ENCODE results near the gene ESF1.
"Not testable (repeated sequence)": the region's sequence is repeated elsewhere in the genome, so short reads cannot be mapped to it uniquely, and the experiment has no call there.

Gene ESF1

DNA sequence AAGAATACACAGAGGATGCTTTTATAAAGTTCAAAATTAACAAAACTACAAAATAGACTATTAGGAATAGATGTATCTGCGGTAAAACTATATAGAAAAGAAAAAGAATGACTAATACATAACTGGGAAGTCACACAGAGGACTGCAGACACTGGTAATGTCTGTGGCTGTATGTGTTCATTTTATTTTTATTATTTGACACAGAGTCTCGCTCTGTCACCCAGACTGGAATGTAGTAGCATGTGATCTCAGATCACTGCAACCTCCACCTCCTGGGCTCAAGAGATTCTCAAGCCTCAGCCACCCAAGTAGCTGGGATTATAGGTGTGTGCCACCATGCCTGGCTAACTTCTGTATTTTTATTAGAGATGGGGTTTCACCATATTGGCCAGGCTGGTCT lies 38.9 kb downstream of the ESF1 start:
- FAIRE-seq = no peak
- DNase-seq (ENCODE audit: insufficient read length, low spot score) = no peak

DNA sequence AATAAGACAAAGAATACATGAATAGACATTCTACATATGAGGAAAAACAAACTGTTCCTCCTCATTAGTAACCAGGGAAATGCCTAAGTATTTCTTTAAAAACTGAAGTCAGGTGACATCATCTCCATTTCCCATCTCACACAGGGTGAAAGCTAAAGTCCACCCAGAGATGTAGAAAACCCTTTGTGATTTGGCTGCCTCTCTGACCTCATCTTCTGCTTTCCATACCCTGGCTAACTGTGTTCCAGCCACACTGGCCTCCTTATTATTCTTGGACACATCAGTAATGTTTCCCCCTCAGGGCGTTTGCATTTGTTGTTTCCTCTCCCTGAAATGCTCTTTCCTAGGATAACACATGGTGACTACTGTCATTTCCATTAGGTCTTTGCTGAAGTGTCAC lies 40.4 kb downstream of the ESF1 start:
- DNase-seq (ENCODE audit: insufficient read length, low spot score) (no peak), FAIRE-seq (no peak)

DNA sequence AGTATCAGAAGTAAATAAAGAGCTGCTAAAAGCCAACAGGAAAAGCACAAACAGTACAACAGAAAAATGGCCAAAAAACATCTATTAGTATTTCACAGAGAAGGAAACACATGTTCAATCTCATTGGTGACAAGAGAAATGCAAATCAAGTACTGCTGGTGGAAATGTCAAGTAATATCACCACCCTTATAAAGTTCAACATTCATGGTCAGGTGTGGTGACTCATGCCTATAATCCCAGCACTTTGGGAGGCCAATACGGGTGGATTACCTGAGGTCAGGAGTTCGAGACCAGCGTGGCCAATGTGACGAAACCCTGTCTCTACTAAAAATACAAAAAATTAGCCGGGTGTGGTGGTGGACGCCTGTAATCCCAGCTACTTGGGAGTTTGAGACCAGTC lies 42.8 kb downstream of the ESF1 start:
- no peak for FAIRE-seq
- DNase-seq (ENCODE audit: insufficient read length, low spot score) = no peak

DNA sequence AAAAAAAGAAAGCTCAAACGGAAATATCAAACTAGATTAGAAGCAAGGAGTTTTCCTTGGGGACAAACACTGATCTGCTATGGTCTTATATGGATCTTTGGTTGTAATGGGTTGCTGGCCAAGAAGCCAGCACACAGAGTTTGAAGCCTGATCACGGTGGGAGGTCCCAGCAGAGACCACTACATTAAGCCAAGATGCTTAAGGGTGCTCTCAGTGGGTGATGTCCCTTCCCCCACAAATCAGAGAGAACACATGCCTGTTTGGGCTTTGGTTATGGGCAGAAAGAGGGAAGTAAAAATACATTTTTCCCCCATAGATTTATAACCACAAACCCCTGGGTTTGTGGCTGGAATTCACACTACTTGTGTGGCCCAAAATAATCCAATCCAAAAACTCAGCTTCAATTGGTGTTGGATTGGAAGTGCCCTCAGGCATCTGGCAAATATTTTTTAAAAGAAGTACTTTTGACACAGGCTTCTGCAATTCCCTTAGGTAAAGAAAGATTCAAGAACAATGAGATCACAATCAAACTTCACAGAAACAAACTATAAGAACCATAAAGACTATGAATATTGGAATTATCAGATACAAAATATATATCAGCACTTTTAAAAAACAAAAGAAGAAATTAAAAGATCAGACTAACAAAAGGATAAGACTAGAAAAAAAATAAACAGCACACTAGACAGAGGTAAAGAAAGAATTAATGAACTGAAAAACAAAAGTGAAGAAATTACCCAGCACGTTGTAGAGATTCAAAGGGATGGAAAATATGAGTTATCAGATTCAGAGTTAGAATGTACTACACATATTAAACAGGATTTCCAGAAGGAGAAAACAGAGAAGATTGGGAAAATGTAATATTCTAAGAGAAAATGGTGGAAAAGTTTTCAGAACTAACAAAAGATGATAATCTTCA lies 44.7 kb downstream of the ESF1 start:
- no peak for FAIRE-seq
- no peak for DNase-seq (ENCODE audit: insufficient read length, low spot score)

DNA sequence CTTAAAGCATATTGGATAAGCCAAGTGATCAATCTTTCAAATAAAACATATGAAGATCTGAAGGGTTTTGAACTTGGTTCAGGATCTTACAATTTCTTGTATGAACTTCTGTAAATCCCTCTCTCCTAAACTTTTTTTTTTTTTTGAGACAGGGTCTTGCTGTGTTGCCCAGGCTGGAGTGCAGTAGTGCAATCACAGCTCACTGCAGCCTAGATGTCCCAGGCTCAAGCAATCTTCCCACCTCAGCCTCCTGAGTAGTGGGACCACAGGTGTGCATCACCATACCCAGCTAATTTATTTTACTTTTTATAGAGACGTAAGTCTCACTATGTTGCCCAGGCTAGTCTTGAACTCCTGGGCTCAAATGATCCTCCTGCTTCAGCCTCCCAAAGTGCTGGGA lies 46.5 kb downstream of the ESF1 start:
- not testable (repeated sequence) for DNase-seq (ENCODE audit: insufficient read length, low spot score)

DNA sequence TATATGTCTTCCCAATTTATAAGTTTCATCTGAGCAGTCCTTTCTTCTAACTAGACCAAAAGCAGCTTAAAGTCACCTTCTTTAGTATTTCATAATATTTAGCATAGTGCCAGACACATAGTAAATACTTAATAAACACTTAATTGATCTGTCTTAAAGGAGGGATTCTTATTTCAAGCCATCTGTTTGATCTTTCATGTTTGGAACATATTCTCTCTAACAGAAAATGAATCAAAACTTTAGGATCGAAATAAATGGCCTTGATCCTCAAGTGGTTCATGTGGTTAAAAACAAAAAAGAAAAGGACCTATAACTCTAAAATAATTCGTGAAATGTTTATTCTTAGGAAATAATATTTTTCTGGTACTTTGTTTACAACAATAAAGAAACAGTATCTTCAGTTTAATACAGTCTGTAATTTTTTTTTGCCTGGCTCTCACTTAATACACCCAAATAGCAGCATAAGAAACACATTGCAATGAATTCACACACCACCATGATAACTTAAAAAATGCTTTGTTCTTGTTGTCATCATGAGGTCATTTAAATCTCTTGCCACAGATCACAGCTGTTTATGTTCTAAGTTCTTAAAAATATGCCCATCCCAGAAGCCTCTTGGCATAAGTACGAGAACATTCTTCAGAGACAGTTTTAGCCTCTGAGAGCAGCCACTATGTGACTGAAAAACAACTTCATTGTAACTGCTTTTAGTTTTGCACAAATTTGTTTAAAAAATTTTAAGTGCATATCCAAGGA lies 48.1 kb downstream of the ESF1 start:
- DNase-seq (ENCODE audit: insufficient read length, low spot score) (no peak), FAIRE-seq (no peak)

More for the DNA sequence above, 46.5 kb downstream of the ESF1 start:
- FAIRE-seq = not testable (repeated sequence)

DNA sequence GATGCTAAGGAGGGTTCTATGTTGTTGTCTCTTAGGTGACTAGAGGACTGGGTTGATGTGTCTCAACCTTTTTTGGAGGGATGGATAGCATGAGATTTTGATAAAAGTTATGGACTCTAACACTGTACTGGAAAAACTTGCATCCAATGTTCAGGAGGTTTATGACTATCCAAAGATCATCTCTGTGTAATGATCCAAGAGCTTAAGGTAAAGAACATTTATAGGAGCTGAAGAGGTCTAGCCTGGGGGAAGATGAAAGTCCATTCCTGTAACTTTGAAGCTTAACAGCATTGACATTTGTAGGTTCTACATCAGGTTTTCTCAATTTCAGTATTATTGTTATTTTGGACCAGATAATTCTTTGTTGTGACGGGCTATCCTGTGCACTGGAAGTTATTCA lies 48.9 kb downstream of the ESF1 start:
- FAIRE-seq (no peak), DNase-seq (ENCODE audit: insufficient read length, low spot score) (no peak)

DNA sequence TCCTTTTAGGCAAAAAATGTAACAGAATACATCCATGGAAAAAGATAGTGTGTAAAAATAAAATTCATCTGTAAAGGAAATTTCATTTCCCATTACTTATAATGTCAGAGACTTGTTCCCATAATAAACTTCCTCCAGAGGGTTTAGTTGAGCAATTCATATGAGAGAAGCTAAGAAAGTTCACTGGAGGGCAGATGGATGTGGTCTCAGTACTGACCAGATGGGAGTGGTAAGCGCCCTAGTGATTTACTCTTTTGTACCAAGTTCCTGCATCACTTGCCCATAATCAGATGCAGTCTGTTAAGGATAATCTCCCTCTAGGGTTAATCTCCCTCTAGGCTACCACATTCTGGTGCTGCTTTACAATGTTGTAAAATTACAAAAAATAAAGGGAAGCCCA lies 61.7 kb downstream of the ESF1 start:
- DNase-seq (ENCODE audit: insufficient read length, low spot score) (no peak), FAIRE-seq (no peak)

DNA sequence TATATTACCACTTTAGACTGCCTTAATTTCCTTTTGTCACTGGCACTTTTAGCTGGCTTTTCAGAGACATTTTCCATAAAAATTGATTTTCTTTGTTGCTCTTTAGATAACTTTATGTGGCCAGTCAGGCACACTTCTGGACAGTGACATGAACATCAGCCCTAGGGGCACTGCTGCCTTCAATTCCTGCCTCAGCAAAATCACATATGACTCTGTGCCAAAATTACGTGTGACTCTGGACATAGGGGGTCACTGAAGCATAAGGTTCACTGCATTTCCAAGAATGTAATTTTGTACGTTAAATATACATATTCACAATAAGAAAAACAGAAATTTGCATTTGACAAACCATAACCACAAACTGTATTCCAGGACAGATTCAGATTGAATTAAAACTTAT lies 66.5 kb downstream of the ESF1 start:
- FAIRE-seq = no peak

DNA sequence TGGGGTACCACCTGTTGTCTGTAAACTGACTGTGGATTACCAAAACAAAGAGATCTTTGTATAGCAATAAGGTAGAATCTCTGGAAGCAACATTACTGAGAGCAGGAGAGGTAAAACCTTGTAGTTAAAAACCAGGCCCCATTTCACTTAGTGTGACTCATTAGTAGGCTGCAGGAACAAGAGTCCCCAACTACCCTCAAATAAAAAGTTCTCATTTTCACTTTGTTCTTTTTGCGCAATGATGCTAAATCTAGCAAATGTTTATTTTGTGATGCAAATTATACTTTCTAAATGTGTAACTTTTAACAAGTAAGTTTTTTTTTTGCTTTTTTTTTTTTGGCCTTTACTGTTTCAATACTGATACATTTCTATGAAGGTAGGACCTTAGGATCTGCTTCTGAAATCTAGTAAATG lies 67.1 kb downstream of the ESF1 start:
- FAIRE-seq (no peak), DNase-seq (ENCODE audit: insufficient read length, low spot score) (no peak)

More for the DNA sequence above, 66.5 kb downstream of the ESF1 start:
- no peak for DNase-seq (ENCODE audit: insufficient read length, low spot score)

DNA sequence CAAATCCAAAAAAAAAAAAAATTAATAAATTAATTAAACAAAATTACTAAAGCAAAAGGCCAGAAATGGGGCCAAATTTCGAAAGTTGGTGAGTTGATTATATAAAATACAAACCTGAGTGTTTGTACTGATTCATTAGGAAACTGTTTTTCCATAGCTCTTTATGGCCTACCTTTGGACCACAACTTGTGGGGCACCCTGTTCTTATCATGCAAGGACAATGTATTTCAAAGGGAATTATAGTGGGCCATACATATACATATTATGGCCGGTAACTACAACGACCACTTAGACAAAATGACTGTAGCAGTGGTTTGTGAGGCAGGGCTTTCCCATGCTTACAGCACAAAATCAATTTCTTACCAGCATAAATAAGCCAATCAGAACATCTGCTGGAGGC lies 69.5 kb downstream of the ESF1 start:
- FAIRE-seq (no peak), DNase-seq (ENCODE audit: insufficient read length, low spot score) (no peak)

DNA sequence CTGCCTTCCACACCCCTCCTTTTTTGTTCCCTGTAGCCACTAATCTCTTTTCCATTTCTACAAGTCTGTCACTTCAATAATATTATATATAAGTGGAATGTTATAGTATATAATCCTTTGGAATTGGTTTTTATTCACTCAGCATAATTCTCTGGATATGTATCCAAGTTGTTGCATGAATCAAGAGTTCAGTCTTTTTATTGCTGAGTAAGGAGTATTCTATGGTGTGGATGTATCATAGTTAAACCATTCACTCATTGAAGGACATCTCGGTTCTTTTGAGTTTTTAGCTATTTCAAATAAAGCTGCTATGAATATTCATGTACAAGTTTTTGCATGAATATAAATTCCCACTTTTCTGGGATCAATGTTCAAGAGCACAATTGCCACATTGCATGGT lies 76.5 kb downstream of the ESF1 start:
- FAIRE-seq (no peak), DNase-seq (ENCODE audit: insufficient read length, low spot score) (no peak)

DNA sequence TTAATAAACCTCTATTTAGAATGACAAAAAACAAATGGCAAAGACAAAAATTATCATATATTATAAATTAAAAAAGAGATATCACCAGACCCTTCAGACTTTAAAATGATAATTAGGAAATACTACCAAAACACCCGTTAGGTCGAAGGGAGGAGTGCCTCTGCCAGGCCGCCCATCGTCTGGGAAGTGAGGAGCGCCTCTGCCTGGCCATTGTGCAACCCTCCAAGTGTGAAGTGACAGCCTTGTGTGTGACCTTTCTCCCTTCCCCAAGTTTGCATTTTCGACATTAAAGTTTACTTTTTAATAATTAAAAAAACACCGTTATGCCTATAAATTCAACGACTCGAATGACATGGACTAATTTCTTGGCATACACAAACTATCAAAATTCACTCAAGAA lies 81.5 kb downstream of the ESF1 start:
- DNase-seq (ENCODE audit: insufficient read length, low spot score) (no peak), FAIRE-seq (no peak)

DNA sequence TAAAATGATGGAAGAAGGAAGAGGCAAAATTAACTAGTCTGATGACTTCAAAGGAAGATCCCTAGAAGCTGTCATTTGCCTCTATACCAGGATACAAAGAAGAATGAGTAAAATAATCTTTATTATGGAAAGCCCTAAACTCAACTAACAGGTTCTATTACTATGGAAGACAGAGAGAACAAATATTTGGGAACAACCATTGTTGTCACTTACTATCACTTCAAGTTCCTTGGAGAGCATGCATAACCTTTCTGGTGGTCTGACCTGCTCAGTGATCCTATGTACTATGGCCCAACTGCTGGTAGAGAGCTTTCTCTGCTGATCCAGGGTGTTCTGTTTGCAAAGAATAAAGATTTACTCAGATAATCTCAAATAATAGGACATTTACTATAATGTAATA lies 83.2 kb downstream of the ESF1 start:
- DNase-seq (ENCODE audit: insufficient read length, low spot score) (no peak), FAIRE-seq (no peak)

DNA sequence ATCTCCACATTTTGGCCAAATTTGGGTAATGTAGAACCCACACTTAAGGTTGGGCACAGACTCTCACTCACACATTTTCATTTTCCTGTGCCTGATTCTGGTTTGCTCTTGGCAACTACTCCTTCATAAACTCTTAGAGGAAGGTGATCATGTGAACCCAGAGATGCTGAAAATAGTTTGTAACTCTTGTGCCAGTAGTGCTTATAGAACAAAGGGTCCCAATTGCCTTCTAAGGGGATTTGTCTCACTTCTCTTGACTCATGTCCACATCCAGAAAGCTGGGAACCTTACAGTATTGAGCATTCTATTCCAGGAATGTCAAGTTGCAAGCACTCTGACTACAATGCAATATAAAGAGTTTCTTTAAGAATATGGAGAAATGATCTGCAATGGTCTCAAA lies 84.0 kb downstream of the ESF1 start:
- no peak for DNase-seq (ENCODE audit: insufficient read length, low spot score)
- no peak for FAIRE-seq

DNA sequence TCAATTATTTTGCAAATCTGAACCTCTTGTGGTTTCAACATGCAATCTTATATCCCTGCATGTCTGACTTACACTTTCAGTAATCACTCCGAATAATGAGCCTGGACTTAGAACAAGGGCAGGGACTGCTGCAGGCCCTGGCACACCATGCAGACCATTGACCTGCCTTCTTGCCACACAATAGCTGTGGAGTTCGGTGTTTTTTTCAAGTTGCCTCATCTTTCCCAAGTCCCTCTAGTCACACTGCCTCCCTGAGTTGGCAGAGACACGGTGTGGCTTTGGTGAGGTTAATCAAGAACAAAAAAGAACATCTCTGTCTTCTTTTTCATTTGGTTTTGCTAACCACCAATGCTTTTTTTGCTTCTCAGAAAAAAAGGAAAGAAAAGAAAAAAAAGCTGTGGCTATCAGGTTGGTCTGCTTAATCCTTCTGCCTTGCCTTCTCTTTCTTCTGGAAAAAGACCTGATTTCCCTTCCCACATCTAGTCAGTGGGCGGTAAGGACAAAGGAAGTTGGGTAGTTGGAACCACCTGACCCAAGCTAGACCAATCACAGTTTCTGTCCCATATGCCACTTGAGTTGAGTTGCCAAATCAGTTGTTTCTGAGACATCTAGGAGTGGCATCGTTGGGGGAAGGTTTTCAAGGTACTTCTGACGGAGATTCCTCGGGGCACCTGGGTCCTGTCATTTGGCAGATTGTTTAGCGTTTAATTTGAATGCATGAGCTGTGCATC lies 90.1 kb downstream of the ESF1 start:
- no peak for DNase-seq (ENCODE audit: insufficient read length, low spot score)
- FAIRE-seq = no peak

DNA sequence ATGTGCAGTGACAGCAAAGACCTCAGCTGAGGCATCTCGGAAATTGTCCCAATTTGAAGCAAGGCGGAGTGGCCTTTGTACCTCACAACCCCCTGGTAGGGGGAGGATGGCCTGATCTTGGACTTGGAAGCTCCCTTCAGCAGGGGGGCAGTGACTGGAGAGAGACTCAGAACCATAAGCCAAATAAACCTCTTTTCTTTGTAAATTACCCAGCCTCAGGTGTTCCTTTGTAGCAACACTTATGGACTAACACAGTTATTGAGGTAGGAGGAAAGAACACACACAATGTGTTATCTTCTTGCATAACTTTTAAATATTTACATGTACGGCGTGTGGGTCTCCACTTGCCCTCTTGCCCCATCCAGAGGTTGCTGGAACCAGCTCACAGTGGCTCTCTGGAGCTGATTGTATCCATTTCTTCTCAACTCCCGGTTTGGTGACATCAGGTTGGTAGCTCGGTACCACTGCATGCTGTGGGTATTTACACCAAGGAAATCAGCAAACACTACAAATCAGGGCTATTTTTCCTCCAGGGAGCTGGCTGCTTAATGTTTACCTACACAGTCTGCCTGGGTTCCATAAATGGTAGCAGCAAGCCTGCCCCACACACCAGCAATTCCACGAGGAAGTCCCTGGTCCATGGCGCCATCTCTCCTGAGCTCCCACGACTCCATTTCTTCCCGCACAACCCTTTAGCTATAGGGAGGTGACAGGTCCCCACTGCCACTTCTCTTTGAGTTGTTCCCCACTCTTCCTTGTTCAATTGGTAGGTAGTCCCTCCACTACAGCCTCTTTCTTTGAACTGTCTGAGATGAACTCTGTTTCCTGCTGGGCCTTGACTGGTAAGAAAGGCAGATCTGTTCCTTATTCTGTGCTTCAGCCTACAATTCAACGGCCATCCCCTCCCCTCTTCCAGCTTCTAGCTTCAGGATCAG lies 91.7 kb downstream of the ESF1 start:
- DNase-seq (ENCODE audit: insufficient read length, low spot score) (no peak), FAIRE-seq (no peak)

DNA sequence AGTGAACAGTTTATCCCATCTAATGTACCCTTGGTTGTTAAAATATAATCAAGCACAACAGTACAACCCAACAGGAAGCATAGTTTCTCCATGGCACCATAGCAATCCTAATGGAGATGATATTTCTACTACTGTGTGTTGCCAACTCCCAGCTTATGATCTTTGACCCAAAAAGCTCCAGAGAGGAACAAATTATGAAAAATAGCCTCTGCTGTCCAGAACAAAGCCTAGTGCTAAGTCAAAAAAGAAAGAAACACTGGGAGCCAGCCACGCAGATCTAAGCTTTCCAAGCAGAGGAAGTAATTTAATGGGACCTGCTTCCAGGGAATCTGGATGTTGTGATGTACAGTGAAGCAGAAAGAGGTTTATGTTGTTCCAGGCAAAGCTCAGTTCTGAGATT lies 93.8 kb downstream of the ESF1 start:
- no peak for FAIRE-seq
- DNase-seq (ENCODE audit: insufficient read length, low spot score) = no peak

DNA sequence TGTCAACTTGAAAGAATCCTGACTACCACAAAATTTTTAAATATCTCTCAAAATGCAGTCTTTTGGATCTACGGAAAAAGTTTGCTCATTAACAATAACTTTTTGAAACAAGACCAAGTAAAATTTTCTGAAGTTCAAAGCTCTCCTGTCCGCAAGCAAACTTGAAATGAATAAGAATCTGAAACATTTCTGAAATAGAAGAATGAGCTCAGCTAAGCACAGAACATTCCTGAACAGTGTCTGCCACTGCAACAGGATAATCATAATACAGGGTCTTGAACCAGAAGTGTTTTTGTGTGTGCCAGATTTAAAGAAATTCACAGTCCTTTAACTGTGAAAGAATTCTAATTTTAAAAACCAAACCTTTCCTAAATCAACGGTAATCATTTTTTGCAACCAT lies 96.9 kb downstream of the ESF1 start:
- DNase-seq (ENCODE audit: insufficient read length, low spot score) (no peak), FAIRE-seq (no peak)

DNA sequence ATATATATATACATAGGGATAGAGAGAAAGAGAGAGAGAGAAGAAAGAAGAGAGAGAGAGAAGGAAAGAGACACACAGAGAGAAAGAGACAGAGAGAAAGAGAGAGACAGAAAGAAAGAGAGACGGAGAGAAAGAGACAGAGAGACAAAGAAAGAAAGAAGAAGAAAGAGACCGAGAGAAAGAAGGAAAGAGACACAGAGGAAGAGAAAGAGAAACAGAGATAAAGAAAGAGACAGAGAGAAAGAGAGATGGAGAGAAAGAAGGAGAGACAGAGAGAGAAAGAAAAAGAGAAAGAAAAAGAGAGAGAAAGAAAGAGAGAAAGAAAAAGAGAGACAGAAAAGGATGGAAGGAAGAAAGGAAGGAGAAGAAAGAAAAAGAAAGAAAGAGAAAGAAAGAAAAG lies 99.1 kb downstream of the ESF1 start:
- FAIRE-seq (no peak), DNase-seq (ENCODE audit: insufficient read length, low spot score) (no peak)
